MM.1S (cell line): ENCODE results near the gene BHLHA15.

Source experiments
- EZH2 ChIP-seq: fragments of 300-600 bp; sonication (generic); optimal IDR thresholded peaks from 2 replicates; pipeline ENCODE3; 2017; ENCODE audit warnings: low read depth, mild to moderate bottlenecking, antibody characterized with exemption, low read length, mixed read lengths
- EZH2phosphoT487 ChIP-seq: fragments of 300-600 bp; sonication (generic); IDR thresholded peaks from 2 replicates; pipeline ENCODE4 v1.6.1; 2018; ENCODE audit warnings: antibody characterized with exemption, low read length
- TF ChIP-seq, protein P1 (sequence below): fragments of 300-600 bp; sonication (generic); IDR thresholded peaks from 2 replicates; pipeline ENCODE4 v1.5.1; 2016; ENCODE audit warnings: antibody characterized with exemption, low read length, mixed read lengths

- TF ChIP-seq, protein P1, sequence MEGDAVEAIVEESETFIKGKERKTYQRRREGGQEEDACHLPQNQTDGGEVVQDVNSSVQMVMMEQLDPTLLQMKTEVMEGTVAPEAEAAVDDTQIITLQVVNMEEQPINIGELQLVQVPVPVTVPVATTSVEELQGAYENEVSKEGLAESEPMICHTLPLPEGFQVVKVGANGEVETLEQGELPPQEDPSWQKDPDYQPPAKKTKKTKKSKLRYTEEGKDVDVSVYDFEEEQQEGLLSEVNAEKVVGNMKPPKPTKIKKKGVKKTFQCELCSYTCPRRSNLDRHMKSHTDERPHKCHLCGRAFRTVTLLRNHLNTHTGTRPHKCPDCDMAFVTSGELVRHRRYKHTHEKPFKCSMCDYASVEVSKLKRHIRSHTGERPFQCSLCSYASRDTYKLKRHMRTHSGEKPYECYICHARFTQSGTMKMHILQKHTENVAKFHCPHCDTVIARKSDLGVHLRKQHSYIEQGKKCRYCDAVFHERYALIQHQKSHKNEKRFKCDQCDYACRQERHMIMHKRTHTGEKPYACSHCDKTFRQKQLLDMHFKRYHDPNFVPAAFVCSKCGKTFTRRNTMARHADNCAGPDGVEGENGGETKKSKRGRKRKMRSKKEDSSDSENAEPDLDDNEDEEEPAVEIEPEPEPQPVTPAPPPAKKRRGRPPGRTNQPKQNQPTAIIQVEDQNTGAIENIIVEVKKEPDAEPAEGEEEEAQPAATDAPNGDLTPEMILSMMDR = no peak
- no peak for TF ChIP-seq EZH2
- TF ChIP-seq EZH2phosphoT487 = no peak
Observed at GRCh38 chr7:98199131-98199530, 12.1 kb upstream of the BHLHA15 start.
